CD4-positive, alpha-beta T cell (primary cell): Measurements from ENCODE around the gene PLEKHG4B. TPM values are rescaled to one million over a fixed set of nuclear protein-coding genes. Genes with fewer than 3 reads are reported as not detected.

Experiments
- ATAC-seq: fragments of 200-7000 bp; cut with Tn5 transposase; one replicate; pipeline ENCODE4 v1.10.0; 2022; ENCODE audit warnings: mild to moderate bottlenecking; ENCODE audit not compliant: poor library complexity
- CTCF ChIA-PET: fragments of 350-600 bp; sonication (Branson Sonifier 250); formaldehyde crosslinking; loops from one replicate; lab custom pipeline; 2021; ENCODE audit warnings: antibody characterized with exemption, inconsistent platforms; lab: Charles Lee
- POLR2A ChIA-PET: fragments of 350-600 bp; sonication (Branson Sonifier 250); formaldehyde crosslinking; loops from one replicate; lab custom pipeline; 2021; ENCODE audit warnings: antibody characterized with exemption, inconsistent platforms; lab: Charles Lee
- DNase-seq, 14 experiments: peaks; one replicate each; pipeline ENCODE4 v3.0.0-alpha.2; 2013 to 2020; ENCODE audit warnings: mixed read lengths in 2 of 14
- H3K27ac ChIP-seq, 2 donors: one replicate each; pipeline versions ENCODE4 v1.5.1 to v1.7.0; 2013; ENCODE audit warnings: low read length in 2 of 2, low read depth in 1 of 2, mild to moderate bottlenecking in 1 of 2
- H3K27me3 ChIP-seq, 2 experiments: 1 replicate in 1 of 2; 2 replicates in 1 of 2; pipeline versions ENCODE4 v1.6.1 to v1.7.0; 2013; ENCODE audit warnings: low read length in 2 of 2, control low read depth in 1 of 2, mild to moderate bottlenecking in 1 of 2, moderate library complexity in 1 of 2; ENCODE audit not compliant: insufficient read depth in 2 of 2, control insufficient read depth in 1 of 2
- H3K36me3 ChIP-seq: one replicate; pipeline ENCODE4 v1.6.1; 2013; ENCODE audit warnings: low read length, control low read depth; ENCODE audit not compliant: insufficient read depth
- H3K4me1 ChIP-seq: one replicate; pipeline ENCODE4 v1.6.1; 2013; ENCODE audit warnings: low read length, control low read depth; ENCODE audit not compliant: insufficient read depth
- H3K4me3 ChIP-seq: one replicate; pipeline ENCODE4 v1.5.1; 2013; ENCODE audit warnings: mild to moderate bottlenecking, low read length, moderate library complexity
- H3K9me3 ChIP-seq, 2 experiments: 1 replicate in 1 of 2; 2 replicates in 1 of 2; pipeline versions ENCODE4 v1.6.1 to v1.7.0; 2013; ENCODE audit warnings: low read length in 2 of 2, mild to moderate bottlenecking in 2 of 2, control low read depth in 1 of 2, moderate library complexity in 1 of 2; ENCODE audit not compliant: control insufficient read depth in 1 of 2, insufficient read depth in 1 of 2
- H3K27ac Mint-ChIP-seq: one replicate; pipeline ENCODE4 v1.8.0; 2020; ENCODE audit warnings: mixed read lengths
- H3K27me3 Mint-ChIP-seq: one replicate; pipeline ENCODE4 v1.8.0; 2021; ENCODE audit warnings: mixed read lengths
- H3K36me3 Mint-ChIP-seq: one replicate; pipeline ENCODE4 v1.8.0; 2021; ENCODE audit warnings: low read depth, mixed read lengths
- H3K4me1 Mint-ChIP-seq: one replicate; pipeline ENCODE4 v1.8.0; 2021; ENCODE audit warnings: low read depth, mixed read lengths
- H3K4me3 Mint-ChIP-seq: one replicate; pipeline ENCODE4 v1.8.0; 2020; ENCODE audit warnings: mild to moderate bottlenecking, mixed read lengths
- H3K9me3 Mint-ChIP-seq: one replicate; pipeline ENCODE4 v1.8.0; 2020; ENCODE audit warnings: mixed read lengths
- CTCF ChIP-seq: fragments of 200-600 bp; IDR thresholded peaks from one replicate; pipeline ENCODE4 v1.8.0; 2022; ENCODE audit warnings: antibody characterized with exemption, mild to moderate bottlenecking
- intact Hi-C, 2 experiments: fragments of 100-400 bp; cut with DNase I in 1 of 2; cut with micrococcal nuclease in 1 of 2; formaldehyde crosslinking; loops; one replicate each; pipeline versions ENCODE4 v1.15.1 to v1.9.0; 2023 to 2025; cut with DNase I, micrococcal nuclease
- total RNA-seq, 174 experiments: library from RNA in 2 of 174; stranded (reverse) in 2 of 174; gene quantifications; one replicate each; pipeline ENCODE4 v1.2.3 and lab custom pipeline; 2021 to 2026

PLEKHG4B gene
- total RNA-seq, 2 experiments from 2014 or later: 0.17 to 0.36 TPM

- Histone ChIP-seq H3K27me3 (peaks cover 4 to 5% of the 10 kb centered on the region in 2 experiments), H3K9me3 (peaks cover 0 to 8% of the 10 kb centered on the region in 2 experiments), H3K27ac (no peak overlapping the region), H3K36me3 (no peaks in the 10 kb centered on the region), H3K4me3 (no peak overlapping the region), H3K4me1 (peaks cover 17% of the 10 kb centered on the region)
- CTCF ChIA-PET: interaction anchor here (0.6 to 1.2 kb wide), 4 partner anchors 21 to 236 kb away, joined by 3 to 19 read pairs (median 3); partner anchors contain the start of genes CCDC127 and SDHA
- intact Hi-C loops: loop anchor here (1.0 to 2.0 kb wide), 4 partner anchors 30 to 242 kb away; partner anchors contain the start of genes CCDC127 (in 1 of the 2), PDCD6 (in 1 of the 2) and SDHA (in 1 of the 2)
- TF ChIP-seq CTCF: peak; percentile 91
- POLR2A ChIA-PET: interaction anchor here (0.5 to 1.5 kb wide), 3 partner anchors 30 to 426 kb away, joined by 3 to 25 read pairs (median 7); partner anchors contain the start of genes CCDC127, PDCD6 and SDHA
- Mint-ChIP-seq H3K27me3 (peaks cover 7% of the 10 kb centered on the region), H3K9me3 (no peaks in the 10 kb centered on the region), H3K4me3 (peak overlapping the region; percentile 34), H3K36me3 (no peaks in the 10 kb centered on the region), H3K4me1 (peaks cover 7% of the 10 kb centered on the region), H3K27ac (no peak overlapping the region)
- DNase-seq (peak; percentile 79 to 92 (median 85)), ATAC-seq (peak; percentile 98)
These were observed 96.8 kb downstream of the PLEKHG4B start for GRCh38 chr5:188488-189481.

GRCh38 chr5:189486-189885, 97.5 kb downstream of the PLEKHG4B start:
- POLR2A ChIA-PET: no interaction called here
- CTCF ChIA-PET: no interaction called here
- intact Hi-C loops: loop anchor here in 1 of 2 experiments (2.0 kb wide), 1 partner anchor 241 kb away; no protein-coding TSS in a partner anchor

More at GRCh38 chr5:189486-189885, 97.5 kb downstream of the PLEKHG4B start:
- Histone ChIP-seq H3K4me3 (no peak overlapping the region), H3K4me1 (peaks cover 17% of the 10 kb centered on the region), H3K36me3 (no peaks in the 10 kb centered on the region), H3K27ac (no peak overlapping the region), H3K27me3 (peaks cover 4 to 5% of the 10 kb centered on the region in 2 experiments), H3K9me3 (peaks cover 0 to 8% of the 10 kb centered on the region in 2 experiments)
- peaks cover 7% of the 10 kb centered on the region for H3K4me1 Mint-ChIP-seq
- no peak overlapping the region for H3K4me3 Mint-ChIP-seq
- no peak overlapping the region for H3K27ac Mint-ChIP-seq
- peaks cover 7% of the 10 kb centered on the region for H3K27me3 Mint-ChIP-seq
- ATAC-seq: no peak
- H3K9me3 Mint-ChIP-seq: no peaks in the 10 kb centered on the region
- TF ChIP-seq CTCF: no peak
- DNase-seq: peak in 1 of 14 experiments; percentile 14
- H3K36me3 Mint-ChIP-seq: no peaks in the 10 kb centered on the region
